OCI-LY1 (cell line): Measurements from ENCODE around the gene HPSE2.

Experiments used
- H2AFZ ChIP-seq: fragments of 200-600 bp; sonication (generic), shearing (Covaris generic); 2 replicates; pipeline ENCODE4 v1.6.0; 2014; ENCODE audit warnings: antibody characterized with exemption, mild to moderate bottlenecking, low read length
- H3F3A ChIP-seq: fragments of 200-600 bp; sonication (generic), shearing (Covaris generic); 2 replicates; pipeline ENCODE4 v1.6.0; 2014; ENCODE audit warnings: mild to moderate bottlenecking, antibody characterized with exemption, low read length, moderate library complexity; ENCODE audit not compliant: insufficient read depth
- H3K27ac ChIP-seq: fragments of 200-600 bp; sonication (generic); 2 replicates; pipeline ENCODE4 v1.5.1; 2014; ENCODE audit warnings: low read length, mixed run types, mild to moderate bottlenecking, low read depth; ENCODE audit not compliant: poor library complexity, severe bottlenecking
- H3K27me3 ChIP-seq: fragments of 200-600 bp; sonication (generic); 2 replicates; pipeline ENCODE4 v1.6.0; 2014; ENCODE audit warnings: antibody characterized with exemption, mild to moderate bottlenecking, low read length, moderate library complexity; ENCODE audit not compliant: insufficient read depth
- H3K36me3 ChIP-seq: fragments of 200-600 bp; sonication (generic); 2 replicates; pipeline ENCODE4 v1.6.1; 2014; ENCODE audit warnings: mild to moderate bottlenecking, antibody characterized with exemption, low read length, moderate library complexity, mixed read lengths; ENCODE audit not compliant: insufficient read depth
- H3K4me1 ChIP-seq: fragments of 200-600 bp; sonication (generic); 2 replicates; pipeline ENCODE4 v1.5.1; 2014; ENCODE audit warnings: mild to moderate bottlenecking, low read length, moderate library complexity; ENCODE audit not compliant: insufficient read depth, severe bottlenecking
- H3K4me2 ChIP-seq: fragments of 200-600 bp; sonication (generic), shearing (Covaris generic); 2 replicates; pipeline ENCODE4 v1.6.1; 2014; ENCODE audit warnings: low read length
- H3K4me3 ChIP-seq: fragments of 200-600 bp; sonication (generic); 2 replicates; pipeline ENCODE4 v1.5.1; 2014; ENCODE audit warnings: low read length, low read depth, mild to moderate bottlenecking, mixed read lengths; ENCODE audit not compliant: poor library complexity, severe bottlenecking
- H3K79me2 ChIP-seq: fragments of 200-600 bp; shearing (Covaris generic); 2 replicates; pipeline ENCODE4 v1.6.1; 2016; ENCODE audit warnings: mixed run types, low read length, mixed read lengths; ENCODE audit not compliant: insufficient read depth
- H3K9ac ChIP-seq: fragments of 200-600 bp; sonication (generic), shearing (Covaris generic); 2 replicates; pipeline ENCODE4 v1.6.1; 2014; ENCODE audit warnings: mild to moderate bottlenecking, low read length, mixed read lengths
- H3K9me2 ChIP-seq: fragments of 200-600 bp; sonication (generic), shearing (Covaris generic); 2 replicates; pipeline ENCODE4 v1.6.1; 2014; ENCODE audit warnings: low read depth, mild to moderate bottlenecking, low read length, mixed read lengths
- H3K9me3 ChIP-seq: fragments of 200-600 bp; shearing (Covaris generic); 2 replicates; pipeline ENCODE4 v1.6.1; 2014; ENCODE audit warnings: low read length, mixed read lengths
- H4K20me1 ChIP-seq: fragments of 200-600 bp; sonication (generic), shearing (Covaris generic); 2 replicates; pipeline ENCODE4 v1.6.0; 2016; ENCODE audit warnings: mild to moderate bottlenecking, low read length; ENCODE audit not compliant: insufficient read depth
- EZH2 ChIP-seq: fragments of 200-600 bp; sonication (generic), shearing (Covaris generic); IDR thresholded peaks from 2 replicates; pipeline ENCODE4 v1.8.0; 2017; ENCODE audit warnings: borderline replicate concordance, mixed run types, mild to moderate bottlenecking, antibody characterized with exemption, low read length, moderate library complexity, mixed read lengths
- TF ChIP-seq, protein P1 (sequence below): fragments of 200-600 bp; sonication (generic), shearing (Covaris generic); IDR thresholded peaks from 2 replicates; pipeline ENCODE4 v1.5.1; 2017; ENCODE audit warnings: mild to moderate bottlenecking, antibody characterized with exemption, low read length, moderate library complexity, mixed read lengths

The HPSE2 gene

DNA sequence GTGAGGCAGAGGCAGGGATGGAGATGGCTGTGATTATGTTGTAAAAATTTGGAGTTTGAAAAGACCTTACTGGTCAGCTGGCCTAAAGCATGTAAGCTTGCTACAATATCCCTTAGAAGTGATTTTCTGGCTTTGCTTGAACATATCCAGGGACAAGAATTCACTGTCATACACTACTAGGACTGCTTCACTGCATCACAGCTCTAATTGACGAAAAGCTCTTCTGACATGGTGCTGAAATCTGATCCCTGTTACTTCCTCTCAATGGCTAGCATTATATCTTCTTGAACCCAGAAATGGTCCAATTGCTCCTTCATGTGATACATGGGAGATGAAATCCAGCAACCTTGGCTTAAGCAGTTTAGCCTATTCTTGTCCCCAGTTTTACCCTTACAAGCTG is 591.2 kb downstream of the HPSE2 start:
- Histone ChIP-seq H3K27me3 (no peaks in the 10 kb centered on the region), H3K27ac (no peak overlapping the region), H3K9me2 (no peaks in the 10 kb centered on the region), H3K4me3 (no peak overlapping the region), H3F3A (no peaks in the 10 kb centered on the region), H3K79me2 (no peaks in the 10 kb centered on the region), H3K4me2 (no peak overlapping the region), H3K36me3 (no peaks in the 10 kb centered on the region), H3K4me1 (no peaks in the 10 kb centered on the region), H3K9ac (no peak overlapping the region), H4K20me1 (no peaks in the 10 kb centered on the region), H3K9me3 (no peaks in the 10 kb centered on the region), H2AFZ (no peak overlapping the region)
- no peak for TF ChIP-seq EZH2
- TF ChIP-seq, protein P1, sequence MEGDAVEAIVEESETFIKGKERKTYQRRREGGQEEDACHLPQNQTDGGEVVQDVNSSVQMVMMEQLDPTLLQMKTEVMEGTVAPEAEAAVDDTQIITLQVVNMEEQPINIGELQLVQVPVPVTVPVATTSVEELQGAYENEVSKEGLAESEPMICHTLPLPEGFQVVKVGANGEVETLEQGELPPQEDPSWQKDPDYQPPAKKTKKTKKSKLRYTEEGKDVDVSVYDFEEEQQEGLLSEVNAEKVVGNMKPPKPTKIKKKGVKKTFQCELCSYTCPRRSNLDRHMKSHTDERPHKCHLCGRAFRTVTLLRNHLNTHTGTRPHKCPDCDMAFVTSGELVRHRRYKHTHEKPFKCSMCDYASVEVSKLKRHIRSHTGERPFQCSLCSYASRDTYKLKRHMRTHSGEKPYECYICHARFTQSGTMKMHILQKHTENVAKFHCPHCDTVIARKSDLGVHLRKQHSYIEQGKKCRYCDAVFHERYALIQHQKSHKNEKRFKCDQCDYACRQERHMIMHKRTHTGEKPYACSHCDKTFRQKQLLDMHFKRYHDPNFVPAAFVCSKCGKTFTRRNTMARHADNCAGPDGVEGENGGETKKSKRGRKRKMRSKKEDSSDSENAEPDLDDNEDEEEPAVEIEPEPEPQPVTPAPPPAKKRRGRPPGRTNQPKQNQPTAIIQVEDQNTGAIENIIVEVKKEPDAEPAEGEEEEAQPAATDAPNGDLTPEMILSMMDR = no peak

DNA sequence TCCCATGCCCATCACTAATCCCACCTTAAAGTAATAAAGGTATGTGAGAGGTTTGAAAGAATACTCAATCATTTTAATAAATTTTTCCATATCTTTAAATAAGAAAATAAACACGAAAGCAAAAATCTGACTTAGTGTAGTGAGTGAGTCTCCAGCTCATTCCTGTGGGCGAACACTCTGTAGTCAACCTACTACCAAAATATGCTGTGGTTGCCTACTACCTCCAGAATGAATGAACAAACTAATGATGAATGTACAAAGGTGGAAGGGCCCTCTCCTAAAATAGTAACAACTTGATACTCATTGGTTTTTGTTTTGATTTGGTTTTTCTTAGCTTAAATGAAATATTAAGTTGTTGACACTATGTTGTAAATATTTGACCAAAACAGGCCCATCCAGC is 593.4 kb downstream of the HPSE2 start:
- H3K4me1 ChIP-seq = no peaks in the 10 kb centered on the region
- H3F3A ChIP-seq = no peaks in the 10 kb centered on the region
- no peak overlapping the region for H3K9ac ChIP-seq
- H3K79me2 ChIP-seq = no peaks in the 10 kb centered on the region
- no peaks in the 10 kb centered on the region for H4K20me1 ChIP-seq
- no peak overlapping the region for H3K27ac ChIP-seq
- H3K4me3 ChIP-seq = no peak overlapping the region
- no peaks in the 10 kb centered on the region for H3K36me3 ChIP-seq
- no peaks in the 10 kb centered on the region for H3K9me2 ChIP-seq
- no peaks in the 10 kb centered on the region for H3K9me3 ChIP-seq
- no peak overlapping the region for H2AFZ ChIP-seq
- no peaks in the 10 kb centered on the region for H3K27me3 ChIP-seq
- TF ChIP-seq EZH2 = no peak
- TF ChIP-seq, protein P1 = no peak
- no peak overlapping the region for H3K4me2 ChIP-seq

DNA sequence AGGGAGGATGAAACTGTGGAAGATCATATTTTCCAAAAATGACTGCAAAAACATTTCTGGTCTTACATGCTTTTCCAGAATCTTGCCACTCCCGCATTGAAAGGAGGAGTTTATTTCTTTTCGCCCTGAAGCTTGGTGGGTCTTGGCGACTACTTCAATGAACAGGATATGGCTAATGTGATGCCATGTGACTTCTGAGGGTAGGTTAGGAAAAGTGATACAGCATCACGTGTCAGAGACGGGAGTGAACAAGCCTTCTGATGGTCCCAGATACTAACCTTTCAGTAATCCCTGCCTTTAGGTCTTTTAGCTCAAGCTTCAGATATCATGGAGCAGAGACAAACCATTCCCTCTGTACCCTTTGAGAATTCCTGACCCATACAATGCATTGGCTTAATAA is 596.7 kb downstream of the HPSE2 start:
- Histone ChIP-seq H3K4me3 (no peak overlapping the region), H4K20me1 (no peaks in the 10 kb centered on the region), H3K27ac (no peak overlapping the region), H3K36me3 (no peaks in the 10 kb centered on the region), H3K9me2 (no peaks in the 10 kb centered on the region), H3K4me1 (no peaks in the 10 kb centered on the region), H3F3A (no peaks in the 10 kb centered on the region), H3K27me3 (no peaks in the 10 kb centered on the region), H2AFZ (no peak overlapping the region), H3K79me2 (no peaks in the 10 kb centered on the region), H3K9me3 (no peaks in the 10 kb centered on the region), H3K9ac (no peak overlapping the region), H3K4me2 (no peak overlapping the region)
- TF ChIP-seq, protein P1 = no peak
- no peak for TF ChIP-seq EZH2
